Measurements from ENCODE around the gene CPNE9.

Gene CPNE9

GRCh38 chr3:9748031-9748430 is 44.4 kb downstream of the CPNE9 start:
- TF ChIP-seq CTCF (conservative IDR thresholded peaks at IDR 0.05) = no peak
- H3K27ac ChIP-seq = no peak overlapping the region

GRCh38 chr3:9749296-9749644 is 45.6 kb downstream of the CPNE9 start:
- no peak for TF ChIP-seq CTCF (conservative IDR thresholded peaks at IDR 0.05)
- peak overlapping the region; percentile 91 for H3K27ac ChIP-seq

- no peak for TF ChIP-seq CTCF (conservative IDR thresholded peaks at IDR 0.05)
- peak within 1 kb of the TSS; percentile 91 for H3K27ac ChIP-seq
Observed at GRCh38 chr3:9749645-9750555, 46.3 kb downstream of the CPNE9 start, which contains the start of gene OGG1. OGG1 (plus strand) TSS chr3:9749952; CDS start chr3:9750287, 335 bp downstream.

- peak overlapping the region; percentile 91 for H3K27ac ChIP-seq
- TF ChIP-seq CTCF (conservative IDR thresholded peaks at IDR 0.05) = no peak
Observed at GRCh38 chr3:9750556-9751411, 47.2 kb downstream of the CPNE9 start.

- peak overlapping the region; percentile 51 for H3K27ac ChIP-seq
Observed at GRCh38 chr3:9754678-9755077, 51.0 kb downstream of the CPNE9 start.

GRCh38 chr3:9757427-9757826 is 53.8 kb downstream of the CPNE9 start:
- no peak for TF ChIP-seq CTCF (conservative IDR thresholded peaks at IDR 0.05)

More at GRCh38 chr3:9754678-9755077, 51.0 kb downstream of the CPNE9 start:
- no peak for TF ChIP-seq CTCF (conservative IDR thresholded peaks at IDR 0.05)

More at GRCh38 chr3:9757427-9757826, 53.8 kb downstream of the CPNE9 start:
- H3K27ac ChIP-seq = no peak overlapping the region
